Loucy (cell line): Measurements from ENCODE around the gene UNK.

Experiments
- H2AFZ ChIP-seq: fragments of 200-600 bp; sonication (generic); 2 replicates; pipeline ENCODE4 v1.6.0; 2016; ENCODE audit warnings: antibody characterized with exemption, mild to moderate bottlenecking, low read length, moderate library complexity
- H3F3A ChIP-seq: fragments of 200-600 bp; 2 replicates; pipeline ENCODE4 v1.6.0; 2016; ENCODE audit warnings: antibody characterized with exemption, low read depth, mild to moderate bottlenecking
- H3K27me3 ChIP-seq: fragments of 200-600 bp; sonication (generic); 2 replicates; pipeline ENCODE4 v1.6.1; 2014; ENCODE audit warnings: low read length, mild to moderate bottlenecking; ENCODE audit not compliant: insufficient read depth, poor library complexity, severe bottlenecking
- H3K36me3 ChIP-seq: fragments of 200-600 bp; sonication (generic); 2 replicates; pipeline ENCODE4 v1.6.1; 2016; ENCODE audit warnings: low read length; ENCODE audit not compliant: insufficient read depth
- H3K4me1 ChIP-seq: fragments of 200-600 bp; sonication (generic); 2 replicates; pipeline ENCODE4 v1.5.1; 2014; ENCODE audit warnings: low read length, mild to moderate bottlenecking; ENCODE audit not compliant: insufficient read depth, poor library complexity, severe bottlenecking
- H3K4me2 ChIP-seq: fragments of 200-600 bp; sonication (generic); 2 replicates; pipeline ENCODE4 v1.6.0; 2014; ENCODE audit warnings: antibody characterized with exemption, low read length, low read depth, mild to moderate bottlenecking; ENCODE audit not compliant: poor library complexity, severe bottlenecking
- H3K4me3 ChIP-seq: fragments of 200-600 bp; sonication (generic); 2 replicates; pipeline ENCODE4 v1.5.1; 2014; ENCODE audit warnings: low read length, mild to moderate bottlenecking, mixed read lengths; ENCODE audit not compliant: poor library complexity, severe bottlenecking
- H3K79me2 ChIP-seq: fragments of 200-600 bp; sonication (generic); 2 replicates; pipeline ENCODE4 v1.6.1; 2014; ENCODE audit warnings: low read length; ENCODE audit not compliant: insufficient read depth
- H3K9ac ChIP-seq: fragments of 200-600 bp; sonication (generic); 2 replicates; pipeline ENCODE4 v1.6.0; 2014; ENCODE audit warnings: mild to moderate bottlenecking, low read depth, low read length, moderate library complexity; ENCODE audit not compliant: poor library complexity, severe bottlenecking
- H3K9me2 ChIP-seq: fragments of 200-600 bp; sonication (generic); replicated peaks from 2 replicates; pipeline ENCODE4 v1.6.1; 2016; ENCODE audit warnings: low read depth, low read length, mixed read lengths
- H3K9me3 ChIP-seq: fragments of 200-600 bp; sonication (generic); 2 replicates; pipeline ENCODE4 v1.6.1; 2014; ENCODE audit warnings: mild to moderate bottlenecking, antibody characterized with exemption, low read length, low read depth; ENCODE audit not compliant: insufficient read depth
- H4K20me1 ChIP-seq: fragments of 200-600 bp; sonication (generic); 2 replicates; pipeline ENCODE4 v1.6.0; 2014; ENCODE audit warnings: antibody characterized with exemption, low read length, mild to moderate bottlenecking; ENCODE audit not compliant: insufficient read depth, poor library complexity, severe bottlenecking
- CTCF ChIP-seq: fragments of 200-600 bp; sonication (generic); conservative IDR thresholded peaks from 2 replicates; pipeline ENCODE4 v1.5.1; 2014; ENCODE audit warnings: mild to moderate bottlenecking, antibody characterized with exemption, low read length
- EZH2phosphoT487 ChIP-seq: fragments of 200-600 bp; IDR thresholded peaks from 2 replicates; pipeline ENCODE4 v1.6.1; 2018; ENCODE audit warnings: antibody characterized with exemption, mild to moderate bottlenecking, moderate library complexity, borderline replicate concordance

The UNK gene

GRCh38 chr17:75832652-75833400, 48.2 kb downstream of the UNK start:
- peak overlapping the region; percentile 27 for H3K4me3 ChIP-seq
- peak overlapping the region; percentile 38 for H3K9ac ChIP-seq
- peak overlapping the region; percentile 50 for H3K4me2 ChIP-seq
- H3K4me1 ChIP-seq = peaks cover 19% of the 10 kb centered on the region
- H3K9me2 ChIP-seq = no peaks in the 10 kb centered on the region
- peaks cover 60% of the 10 kb centered on the region; the same call in 1 of the 2 replicates for H3K36me3 ChIP-seq
- TF ChIP-seq EZH2phosphoT487 = no peak
- TF ChIP-seq CTCF = no peak
- H3K27me3 ChIP-seq = no peaks in the 10 kb centered on the region
- peaks cover 38% of the 10 kb centered on the region for H4K20me1 ChIP-seq
- H3K79me2 ChIP-seq = peaks cover 7% of the 10 kb centered on the region; the same call in 1 of the 2 replicates
- no peaks in the 10 kb centered on the region for H3F3A ChIP-seq
- no peaks in the 10 kb centered on the region for H3K9me3 ChIP-seq
- H2AFZ ChIP-seq = no peak overlapping the region

GRCh38 chr17:75834279-75834920, 49.8 kb downstream of the UNK start:
- Histone ChIP-seq H3F3A (no peaks in the 10 kb centered on the region), H3K4me1 (peaks cover 19% of the 10 kb centered on the region), H3K4me3 (no peak overlapping the region), H3K9me2 (no peaks in the 10 kb centered on the region), H3K79me2 (peaks cover 15% of the 10 kb centered on the region; the same call in 1 of the 2 replicates), H3K9me3 (no peaks in the 10 kb centered on the region), H3K4me2 (peak overlapping the region; percentile 50), H3K27me3 (no peaks in the 10 kb centered on the region), H4K20me1 (peaks cover 38% of the 10 kb centered on the region), H3K9ac (no peak overlapping the region), H2AFZ (no peak overlapping the region), H3K36me3 (peaks cover 54% of the 10 kb centered on the region; the same call in 1 of the 2 replicates)
- TF ChIP-seq CTCF (no peak), EZH2phosphoT487 (no peak)

GRCh38 chr17:75834928-75835653, 50.5 kb downstream of the UNK start:
- peaks cover 19% of the 10 kb centered on the region for H3K4me1 ChIP-seq
- H3K9ac ChIP-seq = no peak overlapping the region
- H3K79me2 ChIP-seq = peaks cover 17% of the 10 kb centered on the region; the same call in 1 of the 2 replicates
- no peaks in the 10 kb centered on the region for H3K9me3 ChIP-seq
- H3K27me3 ChIP-seq = no peaks in the 10 kb centered on the region
- no peaks in the 10 kb centered on the region for H3F3A ChIP-seq
- no peak overlapping the region for H3K4me2 ChIP-seq
- no peak overlapping the region for H2AFZ ChIP-seq
- no peak overlapping the region for H3K4me3 ChIP-seq
- no peak for TF ChIP-seq EZH2phosphoT487
- no peak for TF ChIP-seq CTCF
- peaks cover 33% of the 10 kb centered on the region for H4K20me1 ChIP-seq
- H3K36me3 ChIP-seq = peaks cover 49% of the 10 kb centered on the region; the same call in 1 of the 2 replicates
- no peaks in the 10 kb centered on the region for H3K9me2 ChIP-seq
